GM12878 (cell line): ENCODE results near the gene EGR4. TPM values are rescaled to one million over a fixed set of nuclear protein-coding genes. Genes with fewer than 3 reads are reported as not detected.
A peak's percentile ranks its signal among the peaks of the same experiment; 100 is the strongest.

Experiments
- ATAC-seq: fragments of 200-7000 bp; cut with Tn5 transposase; 3 replicates; pipeline ENCODE4 v1.9.1; 2020; ENCODE audit warnings: mild to moderate bottlenecking, moderate library complexity
- BruUV-seq: library from RNA; stranded (reverse); fragments of 400-500 nt; replicated peaks from 2 replicates; lab custom pipeline; 2021; lab: Mats Ljungman, UMichigan
- CTCF ChIA-PET: fragments of 300-600 bp; sonication (Branson Sonifier 250); formaldehyde crosslinking; extraction: SDS; loops from one replicate; lab custom pipeline; 2021; ENCODE audit warnings: inconsistent platforms; lab: Yijun Ruan, JAX
- POLR2A ChIA-PET: fragments of 350-600 bp; formaldehyde crosslinking; extraction: SDS; loops from one replicate; lab custom pipeline; 2021; ENCODE audit warnings: inconsistent platforms; lab: Charles Lee
- RAD21 ChIA-PET: fragments of 300-600 bp; sonication (Branson Sonifier 250); formaldehyde crosslinking; loops from one replicate; lab custom pipeline; 2023; ENCODE audit warnings: antibody characterized with exemption; ENCODE audit not compliant: unreplicated experiment; lab: Charles Lee
- SMC1A ChIA-PET: fragments of 300-600 bp; sonication (Branson Sonifier 250); formaldehyde crosslinking; loops from one replicate; lab custom pipeline; 2023; ENCODE audit not compliant: unreplicated experiment, uncharacterized antibody; lab: Charles Lee
- DNase-seq: peaks from one replicate; pipeline ENCODE4 v3.0.0-alpha.2; 2011; ENCODE audit warnings: low read depth, low spot score
- FAIRE-seq: peaks from 3 replicates; lab custom pipeline; 2011; peaks lifted over from hg19 to GRCh38; lab: Jason Lieb, UNC
- H2AFZ ChIP-seq: 2 replicates; pipeline ENCODE4 v1.6.0; 2011; ENCODE audit warnings: low read depth, low read length, control low read depth; ENCODE audit not compliant: control insufficient read depth
- H3K27ac ChIP-seq: 2 replicates; pipeline ENCODE4 v1.5.1; 2011; ENCODE audit warnings: control low read depth; ENCODE audit not compliant: control insufficient read depth, insufficient read depth
- H3K27me3 ChIP-seq, 2 experiments: replicated peaks in 1 of 2; 2 replicates each; pipeline versions ENCODE4 v1.6.0 to v1.6.1; 2011; ENCODE audit warnings: low read length in 1 of 2; ENCODE audit not compliant: control insufficient read depth in 2 of 2, insufficient read depth in 2 of 2
- H3K36me3 ChIP-seq, 2 experiments: 2 replicates each; pipeline ENCODE4 v1.5.1; 2011; ENCODE audit warnings: low read length in 1 of 2; ENCODE audit not compliant: control insufficient read depth in 2 of 2, insufficient read depth in 2 of 2
- H3K4me1 ChIP-seq: 2 replicates; pipeline ENCODE4 v1.6.1; 2011; ENCODE audit warnings: mild to moderate bottlenecking, low read length, moderate library complexity, mixed read lengths; ENCODE audit not compliant: control insufficient read depth, insufficient read depth
- H3K4me2 ChIP-seq: 2 replicates; pipeline ENCODE4 v1.6.0; 2011; ENCODE audit warnings: control low read depth; ENCODE audit not compliant: control insufficient read depth, insufficient read depth
- H3K4me3 ChIP-seq: fragments of 200-600 bp; sonication (generic); 2 replicates; pipeline ENCODE4 v1.5.1; 2016
- H3K79me2 ChIP-seq: 2 replicates; pipeline ENCODE4 v1.6.0; 2011; ENCODE audit warnings: low read length; ENCODE audit not compliant: control insufficient read depth, insufficient read depth
- H3K9ac ChIP-seq: 2 replicates; pipeline ENCODE4 v1.8.0; 2011; ENCODE audit warnings: low read length, control low read depth, mixed read lengths; ENCODE audit not compliant: control insufficient read depth, insufficient read depth
- H3K9me3 ChIP-seq: replicated peaks from 3 replicates; pipeline ENCODE4 v1.5.1; 2011; ENCODE audit warnings: mild to moderate bottlenecking, low read length; ENCODE audit not compliant: control insufficient read depth, insufficient read depth
- H4K20me1 ChIP-seq: 2 replicates; pipeline ENCODE4 v1.6.0; 2011; ENCODE audit not compliant: control insufficient read depth, insufficient read depth
- FOXM1 ChIP-seq: IDR thresholded peaks from 2 replicates; pipeline ENCODE4 v1.6.1; 2012; ENCODE audit warnings: low read depth, mild to moderate bottlenecking, inconsistent platforms, low read length, moderate library complexity
- GABPA ChIP-seq: IDR thresholded peaks from 2 replicates; pipeline ENCODE4 v1.6.1; 2014; ENCODE audit warnings: antibody characterized with exemption, low read depth, mild to moderate bottlenecking, inconsistent platforms
- HDAC2 ChIP-seq: fragments of 200-600 bp; sonication (generic); IDR thresholded peaks from 2 replicates; pipeline ENCODE4 v1.6.1; 2017
- HDGF ChIP-seq: fragments of 450-650 bp; IDR thresholded peaks from 2 replicates; pipeline ENCODE4 v1.6.1; 2016; ENCODE audit warnings: antibody characterized with exemption
- IKZF2 ChIP-seq, 2 experiments: fragments of 450-650 bp; IDR thresholded peaks; 2 replicates each; pipeline ENCODE4 v1.6.1; 2017; ENCODE audit warnings: mild to moderate bottlenecking in 2 of 2, moderate library complexity in 2 of 2
- JUND ChIP-seq: IDR thresholded peaks from 2 replicates; pipeline ENCODE4 v1.6.1; 2012; ENCODE audit warnings: low read depth, mild to moderate bottlenecking, low read length, improper control_type of control experiment, moderate library complexity
- KLF5 ChIP-seq: fragments of 450-650 bp; IDR thresholded peaks from 2 replicates; pipeline ENCODE4 v1.6.1; 2014; ENCODE audit warnings: mild to moderate bottlenecking; ENCODE audit not compliant: partially characterized antibody
- LARP7 ChIP-seq: fragments of 450-650 bp; IDR thresholded peaks from 2 replicates; pipeline ENCODE4 v1.6.1; 2017; ENCODE audit warnings: mild to moderate bottlenecking
- MTA2 ChIP-seq: fragments of 450-650 bp; IDR thresholded peaks from 2 replicates; pipeline ENCODE4 v1.6.1; 2016; ENCODE audit warnings: low read depth, mild to moderate bottlenecking, moderate library complexity
- MXI1 ChIP-seq: fragments of 150-350 bp; IDR thresholded peaks from 2 replicates; pipeline ENCODE4 v1.6.1; 2011; ENCODE audit warnings: low read depth, mild to moderate bottlenecking, inconsistent platforms, low read length, improper control_type of control experiment
- NFYA ChIP-seq: IDR thresholded peaks from 2 replicates; pipeline ENCODE4 v1.6.1; 2011; ENCODE audit warnings: low read depth, mild to moderate bottlenecking, low read length, improper control_type of control experiment, borderline replicate concordance
- NR2C2 ChIP-seq: IDR thresholded peaks from 2 replicates; pipeline ENCODE4 v1.6.1; 2011; ENCODE audit warnings: borderline replicate concordance, low read depth; ENCODE audit not compliant: control insufficient read depth, insufficient read length
- NR2F1 ChIP-seq: fragments of 450-650 bp; conservative IDR thresholded peaks from 2 replicates; pipeline ENCODE4 v1.6.1; 2017; ENCODE audit warnings: mild to moderate bottlenecking
- POLR2AphosphoS5 ChIP-seq: IDR thresholded peaks from 2 replicates; pipeline ENCODE4 v1.6.1; 2011; ENCODE audit warnings: mild to moderate bottlenecking, low read length, inconsistent platforms
- RAD51 ChIP-seq: fragments of 450-650 bp; IDR thresholded peaks from 2 replicates; pipeline ENCODE4 v1.6.1; 2016; ENCODE audit warnings: moderate library complexity, mild to moderate bottlenecking, inconsistent platforms
- RB1 ChIP-seq: fragments of 450-650 bp; formaldehyde crosslinking; IDR thresholded peaks from 2 replicates; pipeline ENCODE4 v1.6.1; 2017; ENCODE audit warnings: mild to moderate bottlenecking, borderline replicate concordance
- RELA ChIP-seq: fragments of 450-650 bp; IDR thresholded peaks from 2 replicates; pipeline ENCODE4 v1.8.0; 2014; ENCODE audit warnings: borderline replicate concordance; ENCODE audit not compliant: partially characterized antibody
- SMARCA5 ChIP-seq: fragments of 450-650 bp; IDR thresholded peaks from 2 replicates; pipeline ENCODE4 v1.6.1; 2017; ENCODE audit warnings: mild to moderate bottlenecking
- TAF1 ChIP-seq: IDR thresholded peaks from 2 replicates; pipeline ENCODE4 v1.6.1; 2011; ENCODE audit warnings: mild to moderate bottlenecking, low read depth, low read length, borderline replicate concordance
- ZNF384 ChIP-seq: IDR thresholded peaks from 2 replicates; pipeline ENCODE4 v1.6.1; 2012; ENCODE audit warnings: low read depth, mild to moderate bottlenecking, low read length, improper control_type of control experiment, borderline replicate concordance
- WGBS: methylation state at CpG from one replicate; pipeline ENCODE4 v1.1.6; 2016; ENCODE audit warnings: low lambda C conversion rate; ENCODE audit not compliant: insufficient replicate concordance, insufficient coverage; ENCODE audit errors: missing lambda C conversion rate; 5-methylcytosine and 5-hydroxymethylcytosine counted together
- in situ Hi-C: fragments of 300-500 bp; cut with MboI; formaldehyde crosslinking; loops from 9 replicates; pipeline ENCODE4 v1.14.3; 2018; ENCODE audit warnings: mixed read lengths
- intact Hi-C: fragments of 100-400 bp; cut with micrococcal nuclease; formaldehyde crosslinking; loops from one replicate; pipeline ENCODE4 v1.14.2; 2022; ENCODE audit not compliant: unreplicated experiment
- polyA plus RNA-seq, 11 experiments: library from polyadenylated mRNA; depleted of rRNA in 4 of 11; unstranded in 6 of 11; stranded (reverse) in 5 of 11; fragments of >200 nt; fragmentation: Nextera tagmentation in 4 of 11; fragmentation: Illumina TruSeq in 1 of 11; extraction: Ambion mirVana in 4 of 11; extraction: Trizol in 1 of 11; gene quantifications; 1 replicate in 1 of 11; 2 replicates in 10 of 11; pipeline versions ENCODE4 v1.2.1 to v1.2.3, GENCODE V29; 2011 to 2016; ENCODE audit warnings: inconsistent platforms in 2 of 11, missing spikeins in 2 of 11, low read depth in 1 of 11
- total RNA-seq, 4 experiments: library from RNA; depleted of rRNA in 3 of 4; stranded (reverse); fragments of >200 nt in 3 of 4; fragmentation: Illumina TruSeq in 1 of 4; extraction: Trizol in 1 of 4; gene quantifications; 2 replicates each; pipeline versions ENCODE4 v1.2.1 to v1.2.3, GENCODE V29; 2013 to 2021
- TF ChIP-seq, protein P1 (sequence below): fragments of 450-650 bp; formaldehyde crosslinking; IDR thresholded peaks from 2 replicates; pipeline ENCODE4 v1.4.0; 2020; ENCODE audit warnings: mild to moderate bottlenecking, moderate library complexity

EGR4 gene
- total and polyA plus RNA-seq, 10 of the 15 experiments (the other 5 are each of a cell fraction or from before 2014, with no cell fraction given), result 0.07 TPM; not detected in 9

- TF ChIP-seq ZNF384 (no peak), JUND (no peak), FOXM1 (no peak), KLF5 (no peak), NR2C2 (no peak), MTA2 (no peak), RELA (no peak)
- TF ChIP-seq, all 136 proteins: peak for 0
Measured at GRCh38 chr2:73286134-73286655, 7.2 kb downstream of the EGR4 start (continued).

DNA sequence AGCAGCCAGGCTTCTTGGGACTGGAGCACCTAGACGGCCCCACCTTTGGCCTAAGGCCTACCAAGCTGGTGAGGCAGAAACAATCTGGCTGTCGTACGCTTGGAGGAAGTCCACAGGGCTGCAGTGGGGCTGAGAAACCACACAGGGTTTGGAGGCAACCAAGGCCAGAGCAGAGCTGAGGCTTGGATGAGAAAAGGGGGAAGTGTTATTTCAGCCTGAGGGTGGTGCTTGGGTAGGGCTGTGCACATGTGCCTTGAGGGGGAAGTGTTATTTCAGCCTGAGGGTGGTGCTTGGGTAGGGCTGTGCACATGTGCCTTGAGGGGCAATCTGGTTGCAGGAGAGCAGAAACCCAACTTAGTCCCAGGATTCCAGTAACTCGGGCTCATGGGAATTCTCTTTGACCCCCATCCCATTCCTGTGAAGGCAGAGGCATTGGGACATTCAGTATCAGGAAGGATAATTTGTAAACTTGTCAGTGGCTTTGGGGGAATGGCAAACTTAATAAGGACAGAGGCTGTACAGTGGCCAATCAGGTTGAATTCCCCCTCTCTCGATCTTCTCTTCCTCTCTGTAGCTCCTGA is 8.1 kb downstream of the EGR4 start:
- Histone ChIP-seq H3K79me2 (peaks cover 43% of the 10 kb centered on the region), H2AFZ (peak overlapping the region; percentile 89), H3K27me3 (no peaks in the 10 kb centered on the region), H3K9me3 (no peaks in the 10 kb centered on the region), H3K4me1 (peaks cover 11% of the 10 kb centered on the region), H3K4me2 (peak overlapping the region; percentile 78), H3K9ac (peak overlapping the region; percentile 79), H3K27ac (peak overlapping the region; percentile 80), H3K4me3 (peak overlapping the region; percentile 99), H4K20me1 (no peaks in the 10 kb centered on the region; the same call in 1 of the 2 replicates), H3K36me3 (no peaks in the 10 kb centered on the region; a peak in 1 of 4 replicates)
- POLR2A ChIA-PET, result interaction anchor here (0.8 to 2.3 kb wide), 2 partner anchors 49 to 52 kb away, joined by 3 to 12 read pairs; partner anchors contain the start of gene PRADC1
- RAD21 ChIA-PET, result interaction anchor here (1.2 to 2.1 kb wide), 4 partner anchors 8 to 108 kb away, joined by 3 to 5 read pairs (median 4); partner anchors contain the start of gene EGR4
- DNase-seq (peak; percentile 49), FAIRE-seq (peak; percentile 90), ATAC-seq (peak; percentile 74)
- WGBS, result 1% methylated on average over 5 of the region's 5 CpGs
- BruUV-seq, result no TSS peak
- intact Hi-C loops (loop anchor here (2.0 kb wide), 2 partner anchors 50 to 100 kb away; partner anchors contain the start of genes ALMS1 and CCT7), in situ Hi-C loops (no loop called here)
- SMC1A ChIA-PET, result interaction anchor here (0.8 to 2.8 kb wide), 4 partner anchors 9 to 75 kb away, joined by 3 to 6 read pairs (median 4); no protein-coding TSS in a partner anchor
- CTCF ChIA-PET, result interaction anchor here (0.7 to 1.6 kb wide), 6 partner anchors 13 to 625 kb away, joined by 3 to 8 read pairs (median 4); partner anchors contain the start of gene CCT7
- TF ChIP-seq TAF1, result no peak
- no peak for TF ChIP-seq NFYA
- TF ChIP-seq HDGF, result 0 out of 2 replicates have a peak, but pooled peaks have one; percentile 36
- TF ChIP-seq LARP7, result peak; percentile 8; the same call in 1 of the 2 replicates
- TF ChIP-seq, protein P1, sequence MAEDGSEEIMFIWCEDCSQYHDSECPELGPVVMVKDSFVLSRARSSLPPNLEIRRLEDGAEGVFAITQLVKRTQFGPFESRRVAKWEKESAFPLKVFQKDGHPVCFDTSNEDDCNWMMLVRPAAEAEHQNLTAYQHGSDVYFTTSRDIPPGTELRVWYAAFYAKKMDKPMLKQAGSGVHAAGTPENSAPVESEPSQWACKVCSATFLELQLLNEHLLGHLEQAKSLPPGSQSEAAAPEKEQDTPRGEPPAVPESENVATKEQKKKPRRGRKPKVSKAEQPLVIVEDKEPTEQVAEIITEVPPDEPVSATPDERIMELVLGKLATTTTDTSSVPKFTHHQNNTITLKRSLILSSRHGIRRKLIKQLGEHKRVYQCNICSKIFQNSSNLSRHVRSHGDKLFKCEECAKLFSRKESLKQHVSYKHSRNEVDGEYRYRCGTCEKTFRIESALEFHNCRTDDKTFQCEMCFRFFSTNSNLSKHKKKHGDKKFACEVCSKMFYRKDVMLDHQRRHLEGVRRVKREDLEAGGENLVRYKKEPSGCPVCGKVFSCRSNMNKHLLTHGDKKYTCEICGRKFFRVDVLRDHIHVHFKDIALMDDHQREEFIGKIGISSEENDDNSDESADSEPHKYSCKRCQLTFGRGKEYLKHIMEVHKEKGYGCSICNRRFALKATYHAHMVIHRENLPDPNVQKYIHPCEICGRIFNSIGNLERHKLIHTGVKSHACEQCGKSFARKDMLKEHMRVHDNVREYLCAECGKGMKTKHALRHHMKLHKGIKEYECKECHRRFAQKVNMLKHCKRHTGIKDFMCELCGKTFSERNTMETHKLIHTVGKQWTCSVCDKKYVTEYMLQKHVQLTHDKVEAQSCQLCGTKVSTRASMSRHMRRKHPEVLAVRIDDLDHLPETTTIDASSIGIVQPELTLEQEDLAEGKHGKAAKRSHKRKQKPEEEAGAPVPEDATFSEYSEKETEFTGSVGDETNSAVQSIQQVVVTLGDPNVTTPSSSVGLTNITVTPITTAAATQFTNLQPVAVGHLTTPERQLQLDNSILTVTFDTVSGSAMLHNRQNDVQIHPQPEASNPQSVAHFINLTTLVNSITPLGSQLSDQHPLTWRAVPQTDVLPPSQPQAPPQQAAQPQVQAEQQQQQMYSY (CRISPR knock-in tag), result no peak
- TF ChIP-seq GABPA, result no peak
- no peak for TF ChIP-seq RB1
- TF ChIP-seq RAD51, result peak; percentile 37; the same call in 1 of the 2 replicates
- TF ChIP-seq SMARCA5, result 0 out of 2 replicates have a peak, but pooled peaks have one; percentile 1
- TF ChIP-seq HDAC2, result no peak
- TF ChIP-seq IKZF2 (IDR thresholded peaks at IDR 0.05), result no peak; a peak in 2 of 4 replicates
- TF ChIP-seq POLR2AphosphoS5, result peak; percentile 44
- peak; percentile 79 for TF ChIP-seq MXI1
- TF ChIP-seq NR2F1, result peak; percentile 3; the same call in 1 of the 2 replicates
